Neuron (in vitro differentiated cells): Measurements from ENCODE around the gene KRTAP22-2.

Source experiments
- H2AFZ ChIP-seq: one replicate; pipeline ENCODE4 v1.6.1; 2013; ENCODE audit warnings: low read depth, mild to moderate bottlenecking, inconsistent platforms, low read length, moderate library complexity
- H3K27me3 ChIP-seq: one replicate; pipeline ENCODE4 v1.6.1; 2013; ENCODE audit warnings: low read length; ENCODE audit not compliant: insufficient read depth
- H3K36me3 ChIP-seq: one replicate; pipeline ENCODE4 v1.6.1; 2013; ENCODE audit warnings: low read length; ENCODE audit not compliant: insufficient read depth
- H3K4me1 ChIP-seq: one replicate; pipeline ENCODE4 v1.6.1; 2013; ENCODE audit warnings: low read length; ENCODE audit not compliant: insufficient read depth
- H3K4me3 ChIP-seq: 2 replicates; pipeline ENCODE4 v1.5.1; 2013; ENCODE audit warnings: mild to moderate bottlenecking, low read length, moderate library complexity
- H3K9me3 ChIP-seq: one replicate; pipeline ENCODE4 v1.6.1; 2013; ENCODE audit warnings: low read length

Gene KRTAP22-2

DNA sequence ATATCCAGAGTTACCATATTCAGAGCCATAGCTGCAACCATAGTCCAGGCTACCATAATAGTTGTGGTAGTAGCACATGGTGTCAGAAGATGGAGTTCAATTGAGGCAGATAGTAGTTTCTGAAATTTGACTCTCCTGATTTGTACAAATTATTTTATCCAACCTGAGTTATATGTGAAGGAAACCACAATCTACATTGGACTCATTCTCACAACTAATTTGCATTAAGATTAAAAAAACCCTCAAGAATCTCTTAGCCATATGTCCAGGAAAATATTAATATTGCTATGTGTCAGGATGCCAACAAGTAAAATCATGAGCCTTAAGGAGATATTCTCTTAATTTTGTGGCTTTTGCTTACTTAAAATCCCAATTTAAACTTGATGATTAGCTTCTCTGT lies at the start of gene KRTAP22-2:
Gene KRTAP22-2 (minus strand): TSS at position 101 of the 400 bp plus-strand sequence.
- Histone ChIP-seq H3K9me3 (no peaks in the 10 kb centered on the region), H3K4me1 (no peaks in the 10 kb centered on the region), H3K27me3 (no peaks in the 10 kb centered on the region), H2AFZ (no peak within 1 kb of the TSS), H3K36me3 (no peaks in the 10 kb centered on the region), H3K4me3 (no peak within 1 kb of the TSS)

DNA sequence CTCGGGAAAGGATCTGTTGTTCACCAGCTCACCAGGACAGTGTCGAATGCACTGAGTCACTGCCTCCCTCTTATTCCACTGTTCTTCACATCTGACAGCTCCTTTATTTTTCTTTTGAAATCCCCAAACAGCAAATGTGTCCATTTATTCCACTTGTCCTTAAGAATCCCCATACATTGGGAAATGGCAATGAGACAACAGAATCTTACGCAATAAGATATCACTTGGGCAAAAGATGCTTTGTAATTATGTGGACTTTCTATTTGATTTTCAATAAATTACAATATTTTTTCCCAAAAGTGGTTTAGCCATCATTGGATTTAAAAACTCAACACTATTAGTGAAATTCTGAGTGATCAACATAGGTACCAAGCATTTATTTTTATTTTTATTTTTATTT lies 48.5 kb upstream of the KRTAP22-2 start:
- no peaks in the 10 kb centered on the region for H3K4me1 ChIP-seq
- H3K27me3 ChIP-seq, result no peaks in the 10 kb centered on the region
- no peaks in the 10 kb centered on the region for H3K9me3 ChIP-seq
- H2AFZ ChIP-seq, result no peak overlapping the region
- H3K4me3 ChIP-seq, result no peak overlapping the region
- H3K36me3 ChIP-seq, result no peaks in the 10 kb centered on the region

DNA sequence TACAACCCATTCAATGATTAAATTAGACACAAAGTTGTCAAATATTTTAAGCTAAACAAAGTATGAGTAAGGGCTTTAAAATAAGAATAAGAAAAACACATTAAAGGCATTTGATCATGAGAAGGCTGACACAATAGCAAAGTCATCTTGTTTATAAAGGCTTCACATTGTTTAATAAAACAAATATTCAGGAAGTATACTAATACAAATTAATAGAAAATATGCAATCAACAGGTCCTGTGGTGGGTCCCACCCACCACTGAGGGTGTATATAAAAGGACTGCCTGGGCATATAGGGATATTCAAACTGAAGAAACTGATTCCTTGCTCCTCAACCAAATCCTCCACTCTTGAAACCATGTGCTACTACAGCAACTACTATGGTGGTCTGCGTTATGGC lies 44.7 kb upstream of the KRTAP22-2 start, which contains the start of gene KRTAP20-2:
Gene KRTAP20-2 (plus strand): TSS at position 301 of the 400 bp plus-strand sequence. CDS start 58 bp downstream, at position 359.
- no peaks in the 10 kb centered on the region for H3K36me3 ChIP-seq
- H3K4me3 ChIP-seq, result no peak within 1 kb of the TSS
- H3K27me3 ChIP-seq, result no peaks in the 10 kb centered on the region

DNA sequence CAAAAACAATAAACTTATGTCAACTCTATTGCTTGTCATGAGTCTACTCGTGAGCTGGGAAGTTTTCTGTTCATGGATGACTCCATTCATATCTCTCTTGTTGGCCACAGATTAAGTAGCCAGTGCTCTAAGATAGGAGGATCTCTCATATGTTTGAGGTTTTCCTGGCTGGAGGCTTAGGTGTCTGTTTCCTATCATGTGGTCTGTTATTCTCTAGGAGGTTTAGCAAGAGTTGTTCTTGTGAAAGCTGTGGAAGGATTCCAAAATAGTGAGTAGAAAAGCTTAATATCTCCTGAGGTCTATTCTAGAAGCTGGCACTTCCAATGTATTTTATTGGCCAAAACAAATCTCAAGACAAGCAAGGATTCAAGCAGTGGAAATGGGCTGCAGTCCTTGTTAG lies 39.0 kb upstream of the KRTAP22-2 start:
- no peak overlapping the region for H2AFZ ChIP-seq

More for the DNA sequence above, 44.7 kb upstream of the KRTAP22-2 start, which contains the start of gene KRTAP20-2:
- Histone ChIP-seq H3K4me1 (no peaks in the 10 kb centered on the region), H2AFZ (no peak within 1 kb of the TSS), H3K9me3 (no peaks in the 10 kb centered on the region)

DNA sequence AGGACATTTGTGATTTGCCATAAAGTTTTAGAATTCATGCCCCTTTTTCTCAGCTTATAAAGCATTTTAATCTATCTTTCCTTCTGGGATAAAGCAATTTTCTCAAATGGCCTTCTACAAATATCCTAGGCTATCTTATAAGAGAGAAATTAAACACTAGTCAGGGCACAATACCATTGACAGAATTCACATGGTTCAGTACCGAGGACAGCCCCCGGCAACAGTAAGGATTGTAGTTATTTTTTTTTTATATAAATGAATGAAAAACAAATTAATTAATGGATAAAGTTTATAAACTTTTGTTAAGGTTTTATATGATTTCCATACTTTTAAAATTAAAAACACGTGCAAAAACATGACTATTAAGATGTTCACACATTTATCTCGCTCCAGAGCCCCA lies 37.9 kb upstream of the KRTAP22-2 start:
- H3K27me3 ChIP-seq, result no peaks in the 10 kb centered on the region
- no peaks in the 10 kb centered on the region for H3K9me3 ChIP-seq
- H3K4me1 ChIP-seq, result no peaks in the 10 kb centered on the region
- no peaks in the 10 kb centered on the region for H3K36me3 ChIP-seq
- H2AFZ ChIP-seq, result no peak overlapping the region
- H3K4me3 ChIP-seq, result no peak overlapping the region

More for the DNA sequence above, 39.0 kb upstream of the KRTAP22-2 start:
- Histone ChIP-seq H3K4me3 (no peak overlapping the region), H3K4me1 (no peaks in the 10 kb centered on the region), H3K27me3 (no peaks in the 10 kb centered on the region), H3K9me3 (no peaks in the 10 kb centered on the region), H3K36me3 (no peaks in the 10 kb centered on the region)

DNA sequence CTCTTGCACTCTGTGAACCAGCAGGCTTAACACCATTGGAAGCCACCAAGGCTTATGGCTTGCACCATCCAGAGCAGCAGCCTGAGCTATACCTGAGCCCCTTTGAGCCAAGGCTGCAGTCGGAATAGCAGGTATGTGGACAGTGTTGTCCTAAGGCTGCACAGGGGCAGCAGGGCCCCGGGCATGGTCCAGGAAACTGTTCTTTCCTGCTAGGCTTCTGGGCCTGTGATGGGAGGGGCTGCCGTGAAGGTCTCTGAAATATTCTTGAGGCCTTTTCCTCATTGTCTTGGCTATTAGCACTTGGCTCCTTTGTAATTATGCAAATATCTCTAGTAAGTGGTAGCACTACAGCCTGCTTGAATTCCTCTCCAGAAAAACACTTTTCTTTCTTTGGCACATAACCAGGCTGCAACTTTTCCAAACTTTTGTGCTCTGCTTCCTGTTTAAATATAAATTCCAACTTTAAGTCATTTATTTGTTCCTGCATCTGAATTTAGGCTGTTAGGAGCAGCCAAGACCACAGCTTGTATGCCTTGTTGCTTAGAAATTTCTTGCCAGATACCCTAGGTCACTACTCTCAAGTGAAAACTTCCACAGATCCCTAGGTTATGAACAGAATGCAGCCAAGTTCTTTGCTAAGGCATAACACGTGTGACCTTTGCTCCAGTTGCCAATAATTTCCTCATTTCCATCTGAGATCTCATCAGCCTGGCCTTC lies 35.4 kb upstream of the KRTAP22-2 start:
- Histone ChIP-seq H3K36me3 (no peaks in the 10 kb centered on the region), H3K27me3 (no peaks in the 10 kb centered on the region), H3K4me3 (no peak overlapping the region), H3K4me1 (no peaks in the 10 kb centered on the region), H2AFZ (no peak overlapping the region), H3K9me3 (no peaks in the 10 kb centered on the region)

DNA sequence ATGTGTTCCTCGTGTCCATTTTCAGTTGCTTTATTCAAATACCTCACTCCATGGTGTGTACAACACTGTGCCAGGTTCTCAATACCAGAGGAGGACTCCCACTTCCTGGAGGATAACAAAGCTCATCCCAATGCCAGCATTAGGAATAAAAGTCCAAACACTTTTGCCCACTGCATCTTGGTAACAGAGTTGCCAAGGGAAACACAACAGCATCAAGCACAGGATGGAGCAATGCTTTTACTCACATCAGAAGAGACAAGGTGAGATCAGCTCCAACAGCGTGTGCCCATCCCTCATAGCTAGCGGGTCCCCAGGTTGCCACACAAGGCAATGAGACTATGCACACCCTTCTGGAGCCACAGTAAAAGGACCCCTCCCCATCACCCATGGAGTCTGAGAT lies 33.2 kb upstream of the KRTAP22-2 start:
- H3K27me3 ChIP-seq, result no peaks in the 10 kb centered on the region
- H3K9me3 ChIP-seq, result no peaks in the 10 kb centered on the region
- H3K4me3 ChIP-seq, result no peak overlapping the region

DNA sequence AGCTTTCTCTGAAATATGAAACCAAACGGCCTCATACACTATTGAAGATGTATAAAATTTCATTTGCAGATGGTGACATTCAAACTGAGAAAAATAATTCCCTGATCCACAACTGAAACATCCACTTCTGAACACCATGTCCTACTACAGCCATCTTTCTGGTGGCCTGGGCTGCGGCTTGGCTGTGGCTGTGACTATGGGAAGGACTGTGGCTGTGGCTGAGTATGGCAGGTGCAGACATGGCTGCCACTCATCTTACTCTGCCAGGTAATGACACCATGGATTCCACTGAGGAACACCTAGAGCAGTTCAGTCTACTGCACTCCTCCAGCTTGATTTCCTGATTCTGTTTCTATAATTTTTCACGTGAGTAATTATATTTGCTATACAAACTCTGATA lies 30.3 kb upstream of the KRTAP22-2 start, which contains the start of gene KRTAP20-4:
Gene KRTAP20-4 (plus strand): TSS at position 106 of the 400 bp plus-strand sequence.
- H3K36me3 ChIP-seq, result no peaks in the 10 kb centered on the region
- H3K9me3 ChIP-seq, result no peaks in the 10 kb centered on the region
- no peak within 1 kb of the TSS for H3K4me3 ChIP-seq
- H3K27me3 ChIP-seq, result no peaks in the 10 kb centered on the region
- no peak within 1 kb of the TSS for H2AFZ ChIP-seq
- H3K4me1 ChIP-seq, result no peaks in the 10 kb centered on the region

More for the DNA sequence above, 33.2 kb upstream of the KRTAP22-2 start:
- Histone ChIP-seq H3K36me3 (no peaks in the 10 kb centered on the region), H3K4me1 (no peaks in the 10 kb centered on the region), H2AFZ (no peak overlapping the region)

DNA sequence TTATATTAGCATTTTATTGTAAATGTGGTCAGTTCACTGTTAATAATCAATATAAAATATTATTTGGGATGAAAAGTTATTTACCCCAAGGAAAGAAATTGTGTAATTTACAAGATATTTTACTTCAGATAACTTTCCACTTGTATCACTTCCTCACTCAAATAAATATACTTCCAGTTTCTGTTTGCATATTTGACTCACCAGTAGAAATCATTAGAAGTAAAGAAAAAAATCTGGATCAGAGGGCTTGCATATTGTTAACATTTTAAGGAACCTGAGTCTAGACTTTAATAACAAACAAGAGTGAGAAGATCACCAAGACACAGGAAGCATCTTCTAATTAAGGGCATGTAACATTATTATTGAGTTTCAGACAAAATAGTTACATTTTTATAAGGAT lies 29.9 kb upstream of the KRTAP22-2 start:
- Histone ChIP-seq H3K36me3 (no peaks in the 10 kb centered on the region), H2AFZ (no peak overlapping the region), H3K4me1 (no peaks in the 10 kb centered on the region), H3K9me3 (no peaks in the 10 kb centered on the region), H3K4me3 (no peak overlapping the region), H3K27me3 (no peaks in the 10 kb centered on the region)

DNA sequence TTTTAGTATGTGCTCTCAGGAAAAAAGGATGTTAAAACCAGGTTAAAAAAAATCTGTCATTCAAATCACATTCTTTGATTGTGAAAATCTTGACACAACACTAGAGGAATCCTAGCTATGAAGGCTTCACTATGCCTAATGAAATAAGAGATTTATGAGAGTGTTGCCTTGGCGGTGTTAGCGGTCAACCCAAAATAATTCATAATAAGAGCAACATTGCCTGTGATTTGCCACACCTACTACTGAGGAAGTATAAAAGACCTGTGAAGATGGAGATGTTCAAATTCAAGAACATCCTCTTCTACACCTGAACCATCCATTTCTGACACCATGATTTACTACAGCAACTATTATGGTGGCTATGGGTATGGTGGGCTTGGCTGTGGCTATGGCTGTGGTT lies 25.9 kb upstream of the KRTAP22-2 start, which contains the start of gene KRTAP20-1:
Gene KRTAP20-1 (plus strand): TSS at position 301 of the 400 bp plus-strand sequence. CDS start 30 bp downstream, at position 331.
- Histone ChIP-seq H3K4me3 (no peak within 1 kb of the TSS), H3K4me1 (no peaks in the 10 kb centered on the region), H3K27me3 (no peaks in the 10 kb centered on the region), H2AFZ (no peak within 1 kb of the TSS), H3K9me3 (no peaks in the 10 kb centered on the region), H3K36me3 (no peaks in the 10 kb centered on the region)

DNA sequence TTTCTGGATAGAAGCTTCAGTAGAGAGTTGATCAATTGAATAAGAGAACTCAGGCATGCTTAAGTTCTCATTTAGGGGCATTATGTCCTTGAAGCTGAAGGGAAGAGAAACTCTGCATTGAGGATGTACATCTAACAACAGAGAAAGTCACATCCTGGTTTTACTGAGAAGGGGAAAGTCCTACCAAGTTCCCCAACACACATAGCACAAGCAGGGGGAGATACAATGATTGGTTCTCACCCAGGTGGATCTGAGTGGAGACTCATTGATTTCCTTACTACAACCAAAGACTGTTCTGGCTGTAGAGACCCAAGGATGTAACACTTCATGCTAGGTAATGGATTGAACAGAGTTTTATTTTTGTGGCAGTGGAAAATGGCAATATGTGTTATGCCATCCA lies 25.0 kb upstream of the KRTAP22-2 start:
- no peaks in the 10 kb centered on the region for H3K27me3 ChIP-seq
- no peaks in the 10 kb centered on the region for H3K9me3 ChIP-seq
- no peaks in the 10 kb centered on the region for H3K4me1 ChIP-seq
- H2AFZ ChIP-seq, result no peak overlapping the region
- H3K4me3 ChIP-seq, result no peak overlapping the region
- H3K36me3 ChIP-seq, result no peaks in the 10 kb centered on the region

DNA sequence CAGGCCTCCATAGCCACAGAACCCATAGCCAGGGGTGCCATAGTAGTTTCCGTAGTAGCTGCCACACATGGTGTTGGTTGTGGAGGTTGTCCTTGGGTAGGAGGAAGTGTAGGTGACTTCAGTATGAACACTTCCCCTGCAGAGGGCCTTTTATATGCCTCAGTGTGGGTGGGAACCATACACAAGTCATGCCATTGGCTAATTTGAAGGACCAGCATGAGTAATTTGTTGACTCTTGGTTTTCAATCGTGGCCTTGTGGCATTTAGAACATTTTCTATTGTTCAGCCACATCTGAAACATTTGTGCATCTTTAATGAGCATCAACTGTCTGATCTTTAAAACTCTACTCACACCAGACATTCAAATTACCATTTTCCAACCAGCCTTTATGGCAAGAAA lies 23.6 kb upstream of the KRTAP22-2 start, which contains the start of gene KRTAP6-1:
Gene KRTAP6-1 (minus strand): TSS at position 95 of the 400 bp plus-strand sequence. CDS start 26 bp downstream, at position 69.
- H3K36me3 ChIP-seq, result no peaks in the 10 kb centered on the region
- no peak within 1 kb of the TSS for H2AFZ ChIP-seq
- no peak within 1 kb of the TSS for H3K4me3 ChIP-seq

DNA sequence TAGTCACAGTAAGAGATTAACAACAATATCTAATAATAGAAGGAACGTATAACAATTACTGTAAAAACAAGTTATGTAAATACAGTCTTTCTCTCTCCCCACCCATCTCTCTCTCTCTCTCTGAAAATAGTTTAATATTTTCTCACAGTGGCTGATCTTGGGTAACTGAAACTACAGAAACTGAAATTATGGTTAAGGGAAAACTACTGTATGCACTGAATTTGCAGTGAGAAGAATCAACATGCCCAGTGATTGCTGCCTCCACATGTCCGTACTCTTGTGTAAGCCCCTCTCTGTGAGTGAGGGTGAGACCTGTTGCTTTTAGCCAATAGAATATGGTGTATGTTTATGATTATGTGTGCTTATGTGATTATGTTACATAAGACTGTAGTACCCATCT lies 21.9 kb upstream of the KRTAP22-2 start:
- Histone ChIP-seq H3K4me3 (no peak overlapping the region), H3K9me3 (no peaks in the 10 kb centered on the region), H3K27me3 (no peaks in the 10 kb centered on the region), H2AFZ (no peak overlapping the region), H3K36me3 (no peaks in the 10 kb centered on the region), H3K4me1 (no peaks in the 10 kb centered on the region)

More for the DNA sequence above, 23.6 kb upstream of the KRTAP22-2 start, which contains the start of gene KRTAP6-1:
- Histone ChIP-seq H3K27me3 (no peaks in the 10 kb centered on the region), H3K4me1 (no peaks in the 10 kb centered on the region), H3K9me3 (no peaks in the 10 kb centered on the region)
